Spinal cord (tissue), 10 donors: ENCODE measurements around the gene UBA3. TPM values are rescaled to one million over a fixed set of nuclear protein-coding genes. Genes with fewer than 3 reads are reported as not detected.

Source experiments
- DNase-seq, 6 donors: peaks; one replicate each; pipeline versions ENCODE4 v3.0.0 to v3.0.0-alpha.2; 2013 to 2015; ENCODE audit warnings: low spot score in 6 of 6, low read depth in 4 of 6
- H3K27ac ChIP-seq: one replicate; pipeline ENCODE4 v1.5.1; 2013; ENCODE audit warnings: low read depth, low read length, control low read depth
- H3K27me3 ChIP-seq: one replicate; pipeline ENCODE4 v1.6.1; 2013; ENCODE audit warnings: low read length; ENCODE audit not compliant: control insufficient read depth, insufficient read depth
- H3K36me3 ChIP-seq: one replicate; pipeline ENCODE4 v1.6.1; 2013; ENCODE audit warnings: low read length; ENCODE audit not compliant: control insufficient read depth, insufficient read depth
- H3K4me1 ChIP-seq: one replicate; pipeline ENCODE4 v1.6.1; 2013; ENCODE audit warnings: low read length; ENCODE audit not compliant: control insufficient read depth, insufficient read depth
- H3K4me3 ChIP-seq: one replicate; pipeline ENCODE4 v1.5.1; 2013; ENCODE audit warnings: low read depth, low read length, control low read depth
- H3K9me3 ChIP-seq: one replicate; pipeline ENCODE4 v1.6.1; 2013; ENCODE audit warnings: low read length; ENCODE audit not compliant: control insufficient read depth, insufficient read depth
- WGBS: methylation state at CpG from one replicate; pipeline ENCODE4 v1.1.5; 2013; ENCODE audit warnings: missing lambda C conversion rate; ENCODE audit not compliant: insufficient coverage; 5-methylcytosine and 5-hydroxymethylcytosine counted together
- long read RNA-seq, 4 donors: transcript quantifications; one replicate each; lab custom pipeline, GENCODE V29; 2026
- polyA plus RNA-seq, 2 donors: library from polyadenylated mRNA; unstranded; fragments of 120-200 nt; gene quantifications; one replicate each; pipeline ENCODE4 v1.2.1, GENCODE V29; 2013; ENCODE audit not compliant: insufficient read length in 2 of 2
- total RNA-seq, 2 donors: library from RNA; depleted of rRNA in 1 of 2; stranded (reverse); fragments of 120-200 nt in 1 of 2; fragments of >200 nt in 1 of 2; gene quantifications; one replicate each; pipeline versions ENCODE4 v1.2.3 to v1.2.4, GENCODE V29; 2013 to 2014
- donor health status: healthy.

UBA3 gene
- total RNA-seq, result 100 to 1,000 TPM in 1 of 2 donors, 10 to 100 TPM in 1; 63.4 to 119 TPM
- polyA plus RNA-seq, result 10 to 100 TPM; 77.4 to 83.9 TPM
- long read RNA-seq, donor 1, transcript UBA3-201 (17 exons, 2,112 nt), result minor isoform, 5 of 61 reads
- long read RNA-seq, donor 1, transcript UBA3-202 (18 exons, 2,154 nt), result major isoform, 16 of 61 reads
- long read RNA-seq, donor 1, partial matches to known transcripts, result 37 of 61 reads
- long read RNA-seq, donor 1, other reads (novel, unspliced or antisense), result 0 of 61 reads
- long read RNA-seq, donor 2, transcript UBA3-201 (17 exons, 2,112 nt), result major isoform, 5 of 19 reads
- long read RNA-seq, donor 2, partial matches to known transcripts, result 11 of 19 reads
- long read RNA-seq, donor 2, other reads (novel, unspliced or antisense), result 0 of 19 reads
- long read RNA-seq, donor 3, partial matches to known transcripts, result 148 of 159 reads
- long read RNA-seq, donor 3, other reads (novel, unspliced or antisense), result 0 of 159 reads
- long read RNA-seq, donor 4, transcript UBA3-201 (17 exons, 2,112 nt), result minor isoform, 6 of 23 reads
- long read RNA-seq, donor 4, transcript UBA3-202 (18 exons, 2,154 nt), result major isoform, 14 of 23 reads
- long read RNA-seq, donor 4, partial matches to known transcripts, result 0 of 23 reads
- long read RNA-seq, donor 4, other reads (novel, unspliced or antisense), result 0 of 23 reads

DNA sequence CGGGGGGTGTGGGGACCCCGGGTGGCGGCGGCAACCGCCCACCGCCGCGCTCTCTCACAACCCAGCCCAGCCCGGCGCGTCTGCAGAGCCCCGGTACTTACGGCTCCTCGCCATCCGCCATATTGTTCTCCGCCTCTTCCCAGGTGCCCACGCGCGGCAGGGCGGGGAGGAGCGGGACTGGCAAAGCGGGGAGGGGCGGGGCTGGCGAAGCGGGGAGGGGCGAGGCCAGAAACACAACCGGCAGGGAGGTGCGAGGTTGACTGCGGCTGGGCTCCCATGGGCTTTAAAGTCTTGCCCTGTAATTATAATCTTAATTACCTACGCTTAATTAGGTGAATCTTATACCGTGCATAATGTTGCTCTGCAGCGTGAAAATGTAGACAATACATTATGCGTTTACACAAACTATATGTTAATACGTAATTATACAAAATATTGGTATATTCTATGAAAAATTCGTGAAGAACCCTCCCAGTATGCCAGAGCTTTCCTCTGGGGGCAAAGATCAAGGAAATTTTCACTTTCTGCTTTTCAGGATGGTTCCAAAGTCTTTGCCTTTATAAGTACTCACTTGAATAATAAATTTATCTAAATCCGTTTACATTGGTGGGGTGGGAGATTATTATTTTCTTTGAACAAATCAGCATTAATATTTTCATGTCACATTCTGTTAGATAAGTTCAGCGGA, at the start of gene UBA3:
UBA3 (minus strand) TSS at position 133 of the 688 bp plus-strand sequence; CDS start at position 121, 12 bp downstream.
- H3K9me3 ChIP-seq, result no peaks in the 10 kb centered on the region
- no peaks in the 10 kb centered on the region for H3K27me3 ChIP-seq
- H3K4me1 ChIP-seq, result peaks cover 3% of the 10 kb centered on the region
- 0% methylated on average over 22 of the region's 37 CpGs for WGBS
- H3K27ac ChIP-seq, result peak within 1 kb of the TSS; percentile 44
- H3K4me3 ChIP-seq, result peak within 1 kb of the TSS; percentile 61
- DNase-seq, result peak in 5 of 6 donors; percentile 72 to 97 (median 86)
- H3K36me3 ChIP-seq, result no peaks in the 10 kb centered on the region

GRCh38 chr3:69129531-69129930, 49.4 kb upstream of the UBA3 start:
- no peak for DNase-seq
- Histone ChIP-seq H3K4me1 (no peaks in the 10 kb centered on the region), H3K9me3 (no peaks in the 10 kb centered on the region), H3K27me3 (no peaks in the 10 kb centered on the region), H3K27ac (no peak overlapping the region), H3K4me3 (no peak overlapping the region), H3K36me3 (no peaks in the 10 kb centered on the region)
- no CpG with 5 or more reads among the region's 1 CpG for WGBS

- no peak overlapping the region for H3K27ac ChIP-seq
- no peaks in the 10 kb centered on the region for H3K9me3 ChIP-seq
- H3K4me3 ChIP-seq, result no peak overlapping the region
- H3K36me3 ChIP-seq, result no peaks in the 10 kb centered on the region
- no peaks in the 10 kb centered on the region for H3K4me1 ChIP-seq
- no peak for DNase-seq
- H3K27me3 ChIP-seq, result no peaks in the 10 kb centered on the region
These were observed 48.3 kb upstream of the UBA3 start for GRCh38 chr3:69128509-69128908.

DNA sequence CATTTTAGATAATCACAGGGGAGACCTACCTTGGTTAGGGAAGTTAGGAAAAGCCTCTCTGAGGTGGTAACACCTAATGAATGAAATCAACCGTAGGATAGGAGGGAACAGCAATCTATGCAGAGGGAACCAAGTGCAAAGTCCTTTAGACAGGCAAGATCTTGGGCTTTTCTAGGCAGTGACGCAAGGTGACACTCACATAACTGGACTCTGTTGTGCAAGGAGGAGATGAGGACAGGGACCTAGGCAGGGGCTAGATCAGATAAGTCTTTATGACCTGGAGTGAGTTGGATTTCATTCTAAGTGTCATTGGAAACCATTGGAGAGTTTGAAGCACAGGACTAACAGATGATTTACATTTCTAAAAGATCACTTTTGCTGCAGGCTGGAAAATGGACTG, 46.8 kb upstream of the UBA3 start:
- Histone ChIP-seq H3K9me3 (no peaks in the 10 kb centered on the region), H3K27me3 (no peaks in the 10 kb centered on the region), H3K4me3 (no peak overlapping the region), H3K4me1 (no peaks in the 10 kb centered on the region), H3K27ac (no peak overlapping the region), H3K36me3 (no peaks in the 10 kb centered on the region)
- WGBS, result 87% methylated on average over 2 of the region's 2 CpGs
- no peak for DNase-seq

DNA sequence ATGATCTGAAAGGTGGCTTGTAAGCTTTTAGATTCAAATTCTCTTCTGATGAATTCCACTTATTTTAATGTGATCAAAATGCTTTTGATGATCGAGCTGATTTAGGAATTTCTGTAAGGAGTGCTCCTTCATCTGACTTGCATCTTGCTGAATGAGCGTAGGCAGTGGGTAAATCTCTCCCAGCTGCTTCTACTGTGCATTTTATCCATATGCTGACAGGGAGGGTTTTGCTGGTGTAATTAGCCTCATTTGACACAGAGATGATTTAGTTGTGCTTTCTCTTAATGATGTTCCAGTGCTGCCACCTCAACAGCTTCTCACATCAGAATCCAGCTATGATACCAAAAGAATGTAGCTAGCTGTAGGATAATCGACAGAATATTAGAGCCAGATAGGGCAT, 46.1 kb upstream of the UBA3 start:
- H3K27ac ChIP-seq, result no peak overlapping the region
- no peaks in the 10 kb centered on the region for H3K4me1 ChIP-seq
- no peaks in the 10 kb centered on the region for H3K9me3 ChIP-seq
- no peaks in the 10 kb centered on the region for H3K36me3 ChIP-seq
- H3K4me3 ChIP-seq, result no peak overlapping the region
- peak in 2 of 6 donors; percentile 15 to 53 for DNase-seq
- WGBS, result 80% methylated on average over 1 of the region's 3 CpGs
- no peaks in the 10 kb centered on the region for H3K27me3 ChIP-seq

DNA sequence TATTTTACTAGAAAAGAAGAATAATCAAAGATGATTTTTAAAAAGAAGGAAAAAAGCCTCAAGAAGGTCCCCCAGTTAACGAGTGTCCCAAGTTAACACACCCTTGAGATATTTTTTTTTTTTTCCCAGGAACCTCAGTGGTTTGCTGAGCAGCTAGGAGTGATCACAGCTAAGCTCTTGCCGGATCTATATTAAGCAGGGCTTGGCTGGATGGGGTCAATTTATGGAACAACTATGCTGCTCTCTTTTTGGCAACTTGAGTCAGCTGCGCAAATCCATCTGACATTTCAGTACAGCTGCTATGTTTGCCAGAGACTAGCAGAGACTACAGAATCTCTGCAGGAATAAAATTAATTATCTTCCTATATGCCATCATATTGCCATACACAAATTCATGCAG, 42.2 kb upstream of the UBA3 start, which contains the start of gene LMOD3:
LMOD3 (minus strand) TSS at position 193 of the 400 bp plus-strand sequence. CDS start 209 bp downstream, outside the sequence.
- no peaks in the 10 kb centered on the region for H3K27me3 ChIP-seq
- no peaks in the 10 kb centered on the region for H3K36me3 ChIP-seq
- no peak for DNase-seq
- H3K27ac ChIP-seq, result no peak within 1 kb of the TSS
- H3K4me3 ChIP-seq, result no peak within 1 kb of the TSS
- H3K4me1 ChIP-seq, result no peaks in the 10 kb centered on the region
- H3K9me3 ChIP-seq, result no peaks in the 10 kb centered on the region
- WGBS, result 100% methylated on average over 2 of the region's 3 CpGs

- no peaks in the 10 kb centered on the region for H3K4me1 ChIP-seq
- no peaks in the 10 kb centered on the region for H3K27me3 ChIP-seq
- H3K36me3 ChIP-seq, result no peaks in the 10 kb centered on the region
- H3K27ac ChIP-seq, result no peak overlapping the region
- H3K4me3 ChIP-seq, result no peak overlapping the region
- 58% methylated on average over 4 of the region's 8 CpGs for WGBS
- DNase-seq, result no peak
- H3K9me3 ChIP-seq, result no peaks in the 10 kb centered on the region
These were observed 41.8 kb upstream of the UBA3 start for GRCh38 chr3:69121950-69122349.

- WGBS, result 100% methylated on average over 2 of the region's 6 CpGs
- H3K4me3 ChIP-seq, result no peak overlapping the region
These were observed 41.3 kb upstream of the UBA3 start for GRCh38 chr3:69121513-69121912.

GRCh38 chr3:69120879-69121464, 40.8 kb upstream of the UBA3 start:
- no peak overlapping the region for H3K4me3 ChIP-seq
- no CpG with 5 or more reads among the region's 1 CpG for WGBS
- H3K36me3 ChIP-seq, result no peaks in the 10 kb centered on the region
- no peak overlapping the region for H3K27ac ChIP-seq
- no peaks in the 10 kb centered on the region for H3K4me1 ChIP-seq
- H3K9me3 ChIP-seq, result no peaks in the 10 kb centered on the region
- H3K27me3 ChIP-seq, result no peaks in the 10 kb centered on the region
- peak; percentile 35 to 93 (median 62) for DNase-seq

More at GRCh38 chr3:69121513-69121912, 41.3 kb upstream of the UBA3 start:
- no peaks in the 10 kb centered on the region for H3K27me3 ChIP-seq
- no peaks in the 10 kb centered on the region for H3K36me3 ChIP-seq
- DNase-seq, result no peak
- no peak overlapping the region for H3K27ac ChIP-seq
- H3K4me1 ChIP-seq, result no peaks in the 10 kb centered on the region
- H3K9me3 ChIP-seq, result no peaks in the 10 kb centered on the region
